Activated B cell treated with CpG ODN at 0.5 μM for 24 hours (primary cell): Measurements from ENCODE around the gene XRCC3. TPM values are rescaled to one million over a fixed set of nuclear protein-coding genes. Genes with fewer than 3 reads are reported as not detected.

Experiments
- ATAC-seq: fragments of 200-7000 bp; cut with Tn5 transposase; one replicate; pipeline ENCODE4 v1.10.0; 2021; ENCODE audit warnings: low read depth, mild to moderate bottlenecking, moderate library complexity
- CTCF ChIA-PET: fragments of 350-600 bp; sonication (Branson Sonifier 250); formaldehyde crosslinking; loops from one replicate; lab custom pipeline; 2021; ENCODE audit warnings: antibody characterized with exemption; lab: Charles Lee
- POLR2A ChIA-PET: fragments of 350-600 bp; sonication (Branson Sonifier 250); formaldehyde crosslinking; loops from one replicate; lab custom pipeline; 2021; ENCODE audit warnings: antibody characterized with exemption; lab: Charles Lee
- DNase-seq: peaks from one replicate; pipeline ENCODE4 v3.0.0; 2022
- H3K27ac Mint-ChIP-seq: one replicate; pipeline ENCODE4 v1.8.0; 2020; ENCODE audit warnings: mixed read lengths
- H3K27me3 Mint-ChIP-seq: one replicate; pipeline ENCODE4 v1.8.0; 2021; ENCODE audit warnings: mixed read lengths
- H3K36me3 Mint-ChIP-seq: one replicate; pipeline ENCODE4 v1.8.0; 2021; ENCODE audit warnings: low read depth, mixed read lengths
- H3K4me1 Mint-ChIP-seq: one replicate; pipeline ENCODE4 v1.8.0; 2021; ENCODE audit warnings: mixed read lengths
- H3K4me3 Mint-ChIP-seq: one replicate; pipeline ENCODE4 v1.8.0; 2020; ENCODE audit warnings: mild to moderate bottlenecking, mixed read lengths
- H3K9me3 Mint-ChIP-seq: one replicate; pipeline ENCODE4 v1.8.0; 2020; ENCODE audit warnings: mixed read lengths
- intact Hi-C: fragments of 100-400 bp; cut with micrococcal nuclease; formaldehyde crosslinking; loops from one replicate; pipeline ENCODE4 v1.15.1; 2024
- total RNA-seq: library from RNA; stranded (reverse); gene quantifications from 2 replicates; pipeline ENCODE4 v1.2.3, GENCODE V29; 2022
- TF ChIP-seq, protein P1 (sequence below): fragments of 200-600 bp; IDR thresholded peaks from one replicate; pipeline ENCODE4 v1.8.0; 2022; ENCODE audit warnings: antibody characterized with exemption, mild to moderate bottlenecking

The XRCC3 gene
- total RNA-seq, 1 donor from 2014 or later: 26.0 TPM

GRCh38 chr14:103706551-103707328 is 8.5 kb downstream of the XRCC3 start:
- Mint-ChIP-seq H3K4me3 (no peak overlapping the region), H3K4me1 (peaks cover 21% of the 10 kb centered on the region), H3K27me3 (no peaks in the 10 kb centered on the region), H3K9me3 (no peaks in the 10 kb centered on the region), H3K36me3 (peaks cover 52% of the 10 kb centered on the region), H3K27ac (no peak overlapping the region)
- ATAC-seq (no peak), DNase-seq (no peak)
- CTCF ChIA-PET: no interaction called here
- intact Hi-C loops: no loop called here
- TF ChIP-seq, protein P1, sequence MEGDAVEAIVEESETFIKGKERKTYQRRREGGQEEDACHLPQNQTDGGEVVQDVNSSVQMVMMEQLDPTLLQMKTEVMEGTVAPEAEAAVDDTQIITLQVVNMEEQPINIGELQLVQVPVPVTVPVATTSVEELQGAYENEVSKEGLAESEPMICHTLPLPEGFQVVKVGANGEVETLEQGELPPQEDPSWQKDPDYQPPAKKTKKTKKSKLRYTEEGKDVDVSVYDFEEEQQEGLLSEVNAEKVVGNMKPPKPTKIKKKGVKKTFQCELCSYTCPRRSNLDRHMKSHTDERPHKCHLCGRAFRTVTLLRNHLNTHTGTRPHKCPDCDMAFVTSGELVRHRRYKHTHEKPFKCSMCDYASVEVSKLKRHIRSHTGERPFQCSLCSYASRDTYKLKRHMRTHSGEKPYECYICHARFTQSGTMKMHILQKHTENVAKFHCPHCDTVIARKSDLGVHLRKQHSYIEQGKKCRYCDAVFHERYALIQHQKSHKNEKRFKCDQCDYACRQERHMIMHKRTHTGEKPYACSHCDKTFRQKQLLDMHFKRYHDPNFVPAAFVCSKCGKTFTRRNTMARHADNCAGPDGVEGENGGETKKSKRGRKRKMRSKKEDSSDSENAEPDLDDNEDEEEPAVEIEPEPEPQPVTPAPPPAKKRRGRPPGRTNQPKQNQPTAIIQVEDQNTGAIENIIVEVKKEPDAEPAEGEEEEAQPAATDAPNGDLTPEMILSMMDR: no peak
- POLR2A ChIA-PET: no interaction called here

GRCh38 chr14:103705504-103706284 is 9.6 kb downstream of the XRCC3 start:
- Mint-ChIP-seq H3K27me3 (no peaks in the 10 kb centered on the region), H3K4me3 (no peak overlapping the region), H3K4me1 (peaks cover 32% of the 10 kb centered on the region), H3K9me3 (no peaks in the 10 kb centered on the region), H3K36me3 (peaks cover 50% of the 10 kb centered on the region), H3K27ac (no peak overlapping the region)
- intact Hi-C loops: no loop called here
- POLR2A ChIA-PET: interaction anchor here (0.9 kb wide), 1 partner anchor 10 kb away, joined by 3 read pairs; the partner anchor contains the start of gene ZFYVE21
- TF ChIP-seq, protein P1: no peak
- ATAC-seq (no peak), DNase-seq (no peak)
- CTCF ChIA-PET: no interaction called here

DNA sequence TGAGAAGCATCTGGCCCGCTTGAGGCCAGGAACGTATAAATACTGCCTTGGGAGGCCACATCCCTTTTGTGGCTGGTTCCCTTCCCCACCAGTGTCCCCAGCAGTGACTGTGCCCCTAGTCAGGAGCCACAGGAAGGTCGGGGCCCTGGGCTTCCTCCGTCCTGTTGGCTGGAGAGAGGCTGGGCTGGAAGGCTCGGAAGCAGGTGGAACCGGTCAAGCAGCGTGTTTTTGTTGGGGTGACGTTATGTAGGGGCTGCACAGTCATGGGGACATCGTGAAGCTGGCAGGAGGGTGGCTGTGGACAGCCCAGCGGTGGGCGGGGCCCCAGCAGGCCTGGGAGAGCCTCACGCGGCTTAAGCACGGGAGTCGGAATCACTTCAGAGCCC is 10.1 kb downstream of the XRCC3 start:
- intact Hi-C loops: no loop called here
- no peak for ATAC-seq
- Mint-ChIP-seq H3K9me3 (no peaks in the 10 kb centered on the region), H3K36me3 (peaks cover 50% of the 10 kb centered on the region), H3K27ac (no peak overlapping the region), H3K27me3 (no peaks in the 10 kb centered on the region), H3K4me3 (no peak overlapping the region), H3K4me1 (peaks cover 34% of the 10 kb centered on the region)
- DNase-seq: no peak
- TF ChIP-seq, protein P1: no peak
- CTCF ChIA-PET: no interaction called here
- POLR2A ChIA-PET: interaction anchor here (0.9 kb wide), 1 partner anchor 11 kb away, joined by 3 read pairs; the partner anchor contains the start of gene ZFYVE21

- intact Hi-C loops: no loop called here
- Mint-ChIP-seq H3K36me3 (peaks cover 52% of the 10 kb centered on the region), H3K9me3 (no peaks in the 10 kb centered on the region), H3K4me1 (peaks cover 36% of the 10 kb centered on the region), H3K27ac (no peak overlapping the region), H3K4me3 (no peak overlapping the region), H3K27me3 (no peaks in the 10 kb centered on the region)
- ChIA-PET POLR2A (interaction anchor here (0.5 to 0.9 kb wide), 2 partner anchors 11 to 55 kb away, joined by 3 read pairs; partner anchors contain the start of gene ZFYVE21), CTCF (no interaction called here)
- no peak for ATAC-seq
- no peak for DNase-seq
- TF ChIP-seq, protein P1: no peak
These were observed 10.5 kb downstream of the XRCC3 start for GRCh38 chr14:103704708-103705107.
